CD4-positive, alpha-beta T cell treated with Interleukin-6 at 100 ng/mL for 8 hours (primary cell): ENCODE results near the gene TLE6.
"Not testable (repeated sequence)": the region's sequence is repeated elsewhere in the genome, so short reads cannot be mapped to it uniquely, and the experiment has no call there.

Source experiments
- DNase-seq: peaks from one replicate; pipeline ENCODE4 v3.0.0-alpha.2; 2020; ENCODE audit warnings: mixed read lengths, low spot score

Gene TLE6

GRCh38 chr19:3004522-3004921 is 27.2 kb downstream of the TLE6 start:
- no peak for DNase-seq

- no peak for DNase-seq
Measured at GRCh38 chr19:3005345-3005744, 28.0 kb downstream of the TLE6 start.

GRCh38 chr19:3006075-3006767 is 28.9 kb downstream of the TLE6 start:
- DNase-seq = no peak

- DNase-seq = no peak
Measured at GRCh38 chr19:3007975-3008374, 30.6 kb downstream of the TLE6 start.

GRCh38 chr19:3008994-3009393 is 31.6 kb downstream of the TLE6 start:
- DNase-seq = no peak

- DNase-seq = no peak
Measured at GRCh38 chr19:3010871-3011270, 33.5 kb downstream of the TLE6 start.

- DNase-seq = not testable (repeated sequence)
Measured at GRCh38 chr19:3012059-3012458, 34.7 kb downstream of the TLE6 start.

GRCh38 chr19:3012621-3013262 is 35.4 kb downstream of the TLE6 start:
- DNase-seq = no peak

GRCh38 chr19:3013263-3013725 is 35.9 kb downstream of the TLE6 start:
- no peak for DNase-seq

GRCh38 chr19:3014135-3014534 is 36.8 kb downstream of the TLE6 start:
- DNase-seq = no peak

GRCh38 chr19:3015126-3016057 is 38.0 kb downstream of the TLE6 start:
- DNase-seq = no peak

- DNase-seq = no peak
Measured at GRCh38 chr19:3017923-3018322, 40.6 kb downstream of the TLE6 start.

GRCh38 chr19:3019211-3019854 is 42.0 kb downstream of the TLE6 start:
- DNase-seq = no peak

GRCh38 chr19:3020321-3020960 is 43.1 kb downstream of the TLE6 start:
- no peak for DNase-seq

GRCh38 chr19:3024509-3024869 is 47.1 kb downstream of the TLE6 start:
- no peak for DNase-seq

GRCh38 chr19:3024870-3025548 is 47.6 kb downstream of the TLE6 start:
- no peak for DNase-seq

GRCh38 chr19:3025549-3025886 is 48.2 kb downstream of the TLE6 start:
- no peak for DNase-seq

- DNase-seq = no peak
Measured at GRCh38 chr19:3026768-3027167, 49.4 kb downstream of the TLE6 start.

GRCh38 chr19:3027292-3027691 is 49.9 kb downstream of the TLE6 start:
- DNase-seq = no peak

GRCh38 chr19:3027981-3028304 is 50.6 kb downstream of the TLE6 start:
- DNase-seq = no peak

GRCh38 chr19:3028305-3029064 is 51.1 kb downstream of the TLE6 start:
- no peak for DNase-seq
